GM21381 (cell line): Measurements from ENCODE around the gene SCLY.
A peak's percentile ranks its signal among the peaks of the same experiment; 100 is the strongest.

Experiments used
- ATAC-seq: cut with Tn5 transposase; IDR thresholded peaks from one replicate; pipeline ENCODE4 v1.9.1; 2021; ENCODE audit warnings: mild to moderate bottlenecking, moderate library complexity; ENCODE audit not compliant: unreplicated experiment

SCLY gene

GRCh38 chr2:238097201-238097987 is 36.6 kb downstream of the SCLY start:
- no peak for ATAC-seq

DNA sequence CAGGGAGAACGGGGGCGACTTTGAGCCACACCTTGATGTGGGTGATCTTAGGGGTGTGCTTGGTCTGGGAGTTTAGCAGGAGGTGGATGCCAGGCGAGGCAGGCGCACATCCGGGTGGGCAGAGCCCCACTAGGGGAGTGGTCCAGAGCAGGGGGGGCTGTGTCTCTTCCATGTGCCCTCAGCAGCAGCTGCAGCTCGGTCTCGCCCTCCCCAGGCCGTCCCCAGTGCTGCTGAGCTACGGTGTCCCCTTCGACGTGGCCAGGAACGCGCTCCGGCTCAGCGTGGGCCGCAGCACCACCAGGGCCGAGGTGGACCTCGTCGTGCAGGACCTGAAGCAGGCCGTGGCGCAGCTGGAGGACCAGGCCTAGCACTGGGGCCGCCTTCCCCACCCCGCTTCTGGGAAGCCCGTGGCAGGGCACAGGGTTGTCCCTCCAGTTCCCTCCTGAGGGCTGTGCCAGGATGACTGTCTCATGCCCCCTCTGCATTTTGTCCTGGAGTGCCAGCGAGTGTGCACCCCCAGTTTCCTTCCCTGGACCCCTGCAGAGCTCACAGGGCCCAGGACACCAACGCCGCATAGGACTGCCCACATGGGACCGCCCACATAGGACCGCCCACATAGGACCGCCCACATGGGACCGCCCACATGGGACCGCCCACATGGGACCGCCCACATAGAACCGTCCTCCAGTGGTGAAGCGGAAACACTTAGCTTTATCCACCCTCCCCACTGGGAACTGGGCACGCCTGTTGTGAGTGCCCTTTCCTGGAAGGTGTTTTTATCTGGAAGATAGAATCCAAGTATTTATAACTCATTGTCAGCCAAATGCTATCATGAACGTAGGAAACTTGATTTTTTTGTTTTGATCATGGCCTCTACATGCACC is 37.4 kb downstream of the SCLY start:
- peak; percentile 70 for ATAC-seq

DNA sequence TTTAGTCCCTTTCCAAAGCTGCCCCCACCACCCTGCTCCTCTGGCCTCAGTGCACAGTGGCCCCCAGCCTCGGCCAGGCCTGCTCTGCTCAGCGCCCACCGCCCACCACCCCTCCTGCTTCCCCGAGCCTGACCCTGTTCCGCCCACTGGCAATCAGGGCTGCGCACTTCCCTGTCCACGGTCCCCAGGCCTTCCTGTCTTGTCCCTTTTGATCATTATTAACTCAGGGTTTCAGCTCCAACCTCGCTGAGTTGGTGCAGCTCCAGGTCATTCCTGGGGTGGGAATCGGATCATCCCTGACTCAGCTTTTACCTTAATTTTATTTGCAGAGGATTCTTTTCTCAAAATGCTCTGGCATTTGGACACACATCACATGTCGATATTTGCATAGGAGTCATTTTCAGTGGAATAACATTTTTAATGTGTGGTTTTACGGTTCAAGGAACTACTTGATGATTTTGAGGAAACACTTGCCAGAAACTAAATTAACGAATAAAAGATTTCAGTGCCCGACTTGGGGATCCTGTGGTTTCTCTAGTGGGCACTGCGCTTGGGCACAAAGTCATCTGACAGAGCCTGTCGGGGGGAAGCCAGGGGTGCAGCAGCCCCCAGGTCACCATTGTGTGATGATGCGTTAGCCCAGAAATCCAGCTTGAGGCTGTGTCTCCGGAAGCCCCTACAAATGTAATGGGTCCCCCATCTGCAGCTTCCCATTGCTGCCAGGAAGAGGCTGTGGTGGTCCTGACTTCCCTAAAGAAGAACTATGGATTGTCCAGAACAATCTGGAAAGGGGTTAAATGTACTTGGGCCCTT is 38.3 kb downstream of the SCLY start:
- peak; percentile 6 for ATAC-seq

DNA sequence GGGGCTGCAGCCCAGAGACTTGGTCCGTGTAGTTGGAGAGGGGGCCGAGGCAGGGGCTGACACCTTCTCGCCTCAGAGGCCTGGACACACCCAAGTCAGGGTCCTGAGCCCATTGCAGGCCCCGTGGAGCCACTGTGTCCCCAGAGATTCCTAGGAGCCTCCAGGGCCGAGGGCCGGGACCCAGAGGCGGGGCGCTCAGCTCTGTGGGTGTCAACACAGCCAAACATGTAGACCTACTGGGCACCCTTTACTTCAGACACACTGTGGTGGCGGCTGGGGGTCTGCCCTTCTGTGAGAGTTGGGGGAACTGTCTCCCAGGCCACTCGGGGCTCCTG is 38.9 kb downstream of the SCLY start:
- ATAC-seq = no peak

DNA sequence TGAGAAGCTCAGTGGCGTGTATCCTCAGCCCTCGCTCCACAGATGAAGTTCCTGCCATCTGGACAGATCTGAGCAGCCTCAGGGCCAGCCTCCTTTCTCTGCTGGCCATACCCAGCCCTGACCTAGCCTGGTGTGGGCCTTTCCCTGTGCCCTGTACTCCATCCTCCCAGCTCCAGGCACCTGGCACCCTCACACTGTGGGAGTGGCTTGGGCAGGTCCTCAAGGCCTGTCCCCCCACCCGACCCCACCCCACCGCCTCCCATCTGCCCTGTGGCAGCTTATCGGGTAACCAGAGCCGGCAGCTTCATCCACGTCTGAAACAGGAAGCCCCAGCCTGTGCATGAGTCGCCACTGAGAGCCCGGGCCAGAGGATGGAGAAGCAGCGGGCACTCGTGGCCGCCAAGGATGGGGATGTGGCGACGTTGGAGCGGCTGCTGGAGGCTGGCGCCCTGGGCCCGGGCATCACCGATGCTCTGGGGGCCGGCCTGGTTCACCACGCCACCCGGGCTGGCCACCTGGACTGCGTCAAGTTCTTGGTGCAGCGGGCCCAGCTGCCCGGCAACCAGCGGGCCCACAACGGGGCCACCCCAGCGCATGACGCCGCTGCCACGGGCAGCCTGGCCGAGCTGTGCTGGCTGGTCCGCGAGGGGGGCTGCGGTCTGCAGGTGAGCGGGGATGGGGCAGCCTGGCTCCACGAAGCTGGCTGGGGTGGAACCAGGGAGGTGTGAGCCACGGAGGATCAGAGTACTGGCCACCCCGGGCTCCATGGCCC is 39.4 kb downstream of the SCLY start, which contains the start of gene ESPNL:
TSS of gene ESPNL (plus strand) at position 292 of the 772 bp plus-strand sequence. CDS start at position 372, 80 bp downstream.
- ATAC-seq = no peak

- no peak for ATAC-seq
These were observed 40.3 kb downstream of the SCLY start for GRCh38 chr2:238100821-238101771.

DNA sequence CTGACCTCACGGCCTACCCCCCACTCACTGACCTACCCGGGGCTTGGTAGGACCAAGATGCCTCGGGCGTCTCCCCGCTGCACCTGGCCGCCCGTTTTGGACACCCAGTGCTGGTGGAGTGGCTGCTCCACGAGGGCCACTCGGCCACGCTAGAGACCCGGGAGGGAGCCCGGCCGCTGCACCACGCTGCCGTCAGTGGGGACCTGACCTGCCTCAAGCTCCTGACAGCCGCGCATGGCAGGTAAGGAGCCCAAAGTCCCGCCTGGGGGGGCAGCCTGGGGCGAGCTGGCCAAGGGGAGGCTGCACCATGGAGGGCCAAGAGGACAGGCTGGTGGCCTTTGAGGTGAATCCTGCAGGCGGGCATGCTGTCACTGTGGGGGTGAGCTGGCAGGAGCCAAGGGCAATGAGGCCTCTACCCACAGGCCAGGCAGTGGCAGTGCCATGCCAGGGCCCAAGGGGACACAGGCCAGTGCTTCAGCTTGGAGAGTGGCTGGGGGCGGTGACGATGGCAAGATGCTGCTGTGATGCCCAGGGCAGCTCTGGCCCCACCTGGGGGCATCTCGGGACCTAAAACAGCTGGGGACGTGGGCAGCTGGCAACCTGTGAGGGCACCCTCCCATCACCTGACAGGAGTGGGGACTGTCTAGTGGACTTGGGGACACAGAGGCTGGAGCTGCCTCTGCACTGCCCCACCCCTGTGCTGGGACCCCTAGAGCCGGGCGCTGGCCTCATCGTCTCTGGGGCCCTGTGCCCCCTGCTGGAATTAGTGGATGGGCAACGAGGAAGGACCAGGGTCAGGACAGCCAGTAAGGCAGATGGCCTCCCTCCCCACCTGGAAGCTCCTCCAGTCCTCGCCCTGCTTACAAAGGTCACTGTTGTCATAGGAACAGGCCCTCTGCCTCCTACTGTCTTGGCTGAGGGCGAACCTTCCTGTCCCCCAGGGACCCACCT is 41.4 kb downstream of the SCLY start:
- ATAC-seq = no peak

DNA sequence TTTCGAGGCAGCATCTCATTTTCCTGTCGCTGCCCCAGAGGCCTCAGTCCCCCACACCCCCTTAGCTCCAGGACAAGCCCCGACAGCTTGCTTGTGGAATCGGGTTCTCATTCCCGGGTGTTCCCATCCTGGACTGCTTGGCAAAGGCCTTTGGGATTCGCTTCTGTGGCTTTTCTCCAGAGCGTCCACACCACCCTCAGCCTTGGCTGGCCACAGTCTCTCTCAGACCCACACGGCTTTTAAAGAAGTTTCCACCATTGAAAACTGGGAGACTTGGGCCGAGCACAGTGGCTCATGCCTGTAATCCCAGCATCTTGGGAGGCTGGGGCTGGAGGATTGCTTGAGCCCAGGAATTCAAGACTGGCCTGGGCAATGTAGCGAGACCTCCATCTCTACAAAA is 42.1 kb downstream of the SCLY start:
- no peak for ATAC-seq

- no peak for ATAC-seq
These were observed 42.8 kb downstream of the SCLY start for GRCh38 chr2:238103465-238104225.

GRCh38 chr2:238104226-238104690 is 43.5 kb downstream of the SCLY start:
- ATAC-seq = no peak

- ATAC-seq = no peak
These were observed 44.0 kb downstream of the SCLY start for GRCh38 chr2:238104691-238105371.

GRCh38 chr2:238105506-238106338 is 44.9 kb downstream of the SCLY start:
- no peak for ATAC-seq

- no peak for ATAC-seq
These were observed 45.5 kb downstream of the SCLY start for GRCh38 chr2:238106339-238106697.

GRCh38 chr2:238106698-238107524 is 46.1 kb downstream of the SCLY start:
- no peak for ATAC-seq
